GM19452 (cell line): ENCODE measurements around the gene SERINC5.
"Not testable (repeated sequence)": the region's sequence is repeated elsewhere in the genome, so short reads cannot be mapped to it uniquely, and the experiment has no call there.

Source experiments
- ATAC-seq: cut with Tn5 transposase; IDR thresholded peaks from one replicate; pipeline ENCODE4 v1.9.1; 2021; ENCODE audit not compliant: unreplicated experiment

SERINC5 gene

DNA sequence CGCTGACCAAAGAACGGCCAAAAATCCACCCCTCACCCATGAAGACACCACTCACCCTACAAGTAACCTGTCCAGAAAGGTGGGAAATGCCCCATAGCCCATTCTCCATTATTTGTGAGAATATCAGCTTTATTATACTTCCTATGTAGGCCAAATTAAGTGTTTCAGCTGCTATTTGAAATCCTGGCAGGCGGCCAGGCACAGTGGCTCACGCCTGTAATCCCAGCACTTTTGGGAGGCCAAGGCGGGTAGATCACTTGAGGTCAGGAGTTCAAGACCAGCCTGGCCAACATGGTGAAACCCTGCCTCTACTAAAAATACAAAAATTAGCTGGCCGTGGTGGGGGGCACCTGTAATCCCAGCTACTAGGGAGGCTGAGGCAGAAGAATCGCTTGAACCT is 54.1 kb downstream of the SERINC5 start:
- ATAC-seq: not testable (repeated sequence)

DNA sequence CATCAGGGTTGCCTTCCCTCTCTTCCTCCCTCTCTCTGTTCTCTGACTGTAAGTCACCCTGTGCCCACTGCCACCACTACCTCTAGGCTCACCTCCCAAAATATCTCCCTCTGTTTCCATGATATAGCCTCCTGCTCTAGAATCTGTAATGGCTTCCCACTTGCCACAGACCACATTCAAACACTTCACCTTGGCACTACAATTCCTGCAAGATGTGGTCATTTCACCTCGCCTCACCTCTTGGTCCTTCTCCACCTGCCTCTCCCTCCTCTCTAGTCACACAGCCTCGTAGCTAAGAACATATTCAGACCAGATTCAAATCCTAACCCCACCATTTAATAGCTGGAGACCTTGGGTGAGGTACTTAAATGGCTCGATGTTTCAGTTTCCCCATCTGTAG is 56.9 kb downstream of the SERINC5 start:
- ATAC-seq: no peak

DNA sequence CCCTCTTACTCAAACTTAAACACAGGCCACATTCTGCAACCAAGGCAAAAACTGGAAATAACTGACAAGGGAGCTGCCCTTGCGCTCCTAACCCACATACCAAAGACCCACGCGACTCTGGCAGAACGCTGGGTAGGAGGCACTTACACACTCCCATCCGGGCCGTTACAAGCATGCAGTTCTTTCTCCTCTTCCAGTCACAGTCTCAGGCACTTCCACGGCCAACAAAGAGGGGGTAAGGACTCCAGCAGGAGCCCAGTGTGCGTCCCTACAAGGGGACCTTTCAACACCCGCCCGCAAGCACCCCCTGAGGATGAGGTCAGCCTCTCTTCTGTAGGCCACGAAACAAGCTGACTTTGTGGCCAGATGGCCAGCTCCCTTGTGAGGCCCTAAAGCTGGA is 57.4 kb downstream of the SERINC5 start:
- no peak for ATAC-seq

DNA sequence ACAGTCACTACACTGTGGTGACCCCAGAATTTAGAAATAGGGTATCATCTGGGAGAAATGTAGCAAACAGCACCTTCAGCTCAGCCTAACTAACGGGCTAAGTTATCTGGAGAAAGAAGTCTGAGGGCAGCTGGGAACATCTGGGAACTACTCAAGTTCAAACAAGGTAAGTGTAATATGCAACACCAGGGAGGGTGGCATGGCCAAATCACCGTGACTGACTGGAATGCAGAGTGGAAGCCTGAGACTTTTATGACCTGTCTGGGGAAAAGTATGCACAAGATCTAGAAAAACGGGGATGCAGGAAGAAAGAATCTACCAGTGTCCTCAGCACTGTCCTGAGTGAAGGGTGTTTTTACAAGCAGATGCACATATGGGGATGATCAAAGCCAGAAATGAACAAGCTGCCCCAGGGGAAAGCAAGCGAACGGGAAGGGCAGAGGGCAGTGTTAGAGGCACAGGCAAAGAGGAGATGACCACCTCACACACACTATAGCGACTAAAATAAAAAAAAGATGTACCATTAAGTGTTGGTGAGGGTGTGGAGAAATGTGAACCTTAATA is 59.9 kb downstream of the SERINC5 start:
- ATAC-seq: no peak

DNA sequence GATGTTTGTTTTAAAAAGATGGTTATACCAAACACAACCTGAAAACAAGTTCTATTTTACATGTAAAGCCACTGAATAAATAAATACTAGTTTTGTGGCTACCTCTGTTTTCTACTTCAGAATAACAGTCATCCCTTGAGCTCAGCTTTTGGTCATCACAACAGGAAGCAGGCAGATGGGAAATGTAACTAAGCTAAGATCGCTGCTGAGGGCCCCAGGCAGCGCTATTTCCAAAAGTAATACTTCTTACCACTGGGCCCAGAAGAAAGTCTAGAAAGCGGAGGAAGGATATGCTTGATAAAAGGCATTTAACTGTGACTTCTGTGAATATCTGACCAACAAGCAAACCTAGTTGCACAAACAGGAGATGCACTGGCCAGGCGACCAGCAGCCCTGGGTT is 61.4 kb downstream of the SERINC5 start:
- no peak for ATAC-seq

DNA sequence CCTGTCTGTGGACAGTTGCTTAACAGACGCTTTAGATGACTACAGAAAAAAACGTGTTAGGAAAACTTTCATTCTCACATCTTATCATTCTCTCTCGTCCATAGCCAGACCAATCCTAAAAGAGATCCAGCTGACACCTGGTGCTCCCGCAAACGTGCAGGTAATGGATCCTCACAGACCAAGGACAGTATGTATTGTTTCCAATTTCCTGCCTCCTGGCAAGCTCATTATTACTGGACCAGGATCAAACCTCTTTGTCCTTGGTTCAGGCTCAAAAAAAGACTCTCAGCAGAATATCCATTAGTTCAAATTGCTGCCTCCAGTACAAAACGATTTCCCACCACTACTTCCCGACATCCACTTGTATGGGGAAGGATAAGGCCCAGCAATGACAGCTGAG is 62.4 kb downstream of the SERINC5 start:
- no peak for ATAC-seq

DNA sequence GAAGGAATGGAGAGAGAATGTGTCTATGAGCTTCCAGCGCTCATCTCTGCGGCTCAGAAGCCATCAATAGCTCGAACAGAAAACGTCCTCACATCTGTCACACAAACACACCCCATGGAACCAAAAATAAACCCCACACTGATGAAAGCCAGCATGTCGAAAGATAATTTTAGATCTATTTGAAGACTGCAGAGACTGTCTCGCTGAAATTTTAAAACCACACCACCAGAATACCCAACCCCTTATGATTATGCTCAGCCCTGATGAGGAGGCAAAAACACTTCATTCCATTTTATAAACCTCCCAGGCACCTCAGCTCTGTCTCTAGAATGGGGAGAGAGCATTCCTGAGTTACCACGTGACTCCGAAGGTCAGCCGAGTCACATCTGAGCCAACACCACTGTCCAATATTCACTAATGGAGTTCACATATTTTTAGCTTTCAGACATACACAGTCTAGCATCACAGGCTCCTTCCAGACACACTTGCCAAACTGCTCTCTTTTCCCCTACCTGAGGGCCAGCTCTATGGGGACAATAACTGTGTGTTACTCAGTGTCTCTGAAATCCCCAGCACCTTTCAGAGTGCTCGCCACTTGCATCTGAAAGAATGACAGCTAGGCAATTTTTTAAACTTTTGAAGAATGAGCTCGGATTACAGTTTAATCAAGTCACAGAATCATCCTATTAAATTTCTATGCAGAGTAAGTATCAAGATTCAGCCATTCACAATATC is 63.2 kb downstream of the SERINC5 start:
- no peak for ATAC-seq

DNA sequence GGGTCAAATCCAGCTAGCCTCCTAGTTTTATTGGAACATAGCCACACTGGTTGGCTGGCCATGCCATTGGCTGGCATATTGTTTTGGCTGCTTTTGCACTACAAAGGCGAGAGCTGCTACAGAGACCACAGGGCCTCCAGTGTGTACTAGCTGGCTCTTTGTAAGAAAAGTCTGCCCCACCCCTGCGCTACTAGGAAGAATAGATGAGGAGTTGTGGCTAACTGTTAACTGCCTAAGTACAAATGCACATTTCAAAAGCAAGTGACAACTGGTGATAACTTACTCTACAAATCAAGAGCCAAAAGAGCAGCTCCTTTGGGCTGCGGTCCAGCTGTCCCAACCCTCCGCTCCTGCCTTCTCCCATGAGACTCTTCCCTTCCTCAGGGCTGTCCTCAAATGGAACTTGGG is 63.9 kb downstream of the SERINC5 start:
- no peak for ATAC-seq

DNA sequence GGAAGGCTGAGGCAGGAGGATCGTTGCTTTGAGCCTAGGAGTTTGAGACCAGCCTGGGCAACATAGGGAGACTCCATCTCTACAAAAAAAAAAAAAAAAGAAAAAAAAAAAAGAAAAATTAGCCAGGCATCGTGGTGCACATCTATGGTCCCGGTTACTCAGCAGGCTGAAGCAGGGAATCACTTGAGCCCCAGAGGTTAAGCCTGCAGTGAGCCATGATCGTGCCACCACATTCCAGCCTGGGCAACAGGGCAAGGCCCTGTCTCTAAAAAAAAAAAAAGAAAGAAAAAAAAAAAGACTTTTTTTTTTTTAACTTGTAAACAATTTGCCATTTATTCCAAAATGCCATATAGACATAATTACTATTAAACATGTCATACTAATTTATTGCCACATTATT is 64.5 kb downstream of the SERINC5 start:
- no peak for ATAC-seq

DNA sequence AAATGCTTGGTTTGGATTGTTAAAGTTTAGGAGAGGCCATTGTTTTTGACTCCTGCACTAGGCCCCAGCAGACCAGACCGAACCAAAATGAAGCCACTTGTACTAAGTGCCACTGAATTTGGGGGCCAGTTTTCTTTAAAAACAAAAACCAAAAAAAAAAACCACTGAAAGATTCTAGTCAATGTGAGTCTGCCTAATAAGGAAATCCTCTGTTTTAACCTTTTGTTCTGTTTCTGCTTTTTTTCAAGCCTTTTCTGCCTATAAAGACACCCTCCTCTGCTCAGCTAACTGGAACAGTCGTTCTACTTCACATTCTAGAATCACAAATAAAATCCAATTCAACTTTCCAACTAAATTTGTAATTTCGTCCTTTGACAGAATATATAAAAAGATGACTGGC is 64.9 kb downstream of the SERINC5 start:
- no peak for ATAC-seq

DNA sequence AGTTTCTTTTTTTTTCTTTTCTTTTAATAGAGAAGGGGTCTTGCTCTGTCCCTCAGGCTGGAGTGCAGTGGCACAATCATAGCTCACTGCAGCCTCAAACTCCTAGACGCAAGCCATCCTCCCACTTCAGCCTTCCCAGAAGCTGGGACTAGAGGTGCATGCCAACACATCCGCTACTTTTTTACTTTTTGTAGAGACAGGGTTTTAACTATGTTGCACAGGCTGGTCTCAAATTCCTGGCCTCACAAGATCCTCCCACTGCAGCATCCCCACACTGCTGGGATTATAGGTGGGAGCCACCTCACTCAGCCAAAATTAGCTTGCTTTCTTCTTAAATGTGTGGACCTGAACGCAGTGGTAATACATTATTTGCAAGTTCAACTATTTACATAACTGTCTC is 66.1 kb downstream of the SERINC5 start:
- no peak for ATAC-seq

DNA sequence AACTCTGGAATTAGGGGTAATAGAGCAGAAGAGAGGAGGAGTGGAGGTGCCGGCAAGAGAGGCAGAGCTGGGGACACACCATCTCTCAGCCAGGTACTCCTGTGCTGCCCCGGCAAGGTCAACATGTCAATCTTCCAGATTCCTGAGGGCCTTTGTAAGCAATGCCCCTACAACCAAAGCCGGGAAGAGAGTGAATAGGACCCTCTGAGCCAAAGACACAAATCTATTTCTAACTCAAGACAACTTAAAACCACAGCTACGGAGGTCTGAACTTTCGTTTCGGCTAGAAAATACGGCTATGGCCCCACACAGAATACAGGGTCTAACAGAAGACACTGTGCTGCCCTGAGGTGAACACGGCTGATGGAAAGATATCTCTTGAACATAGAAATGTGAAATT is 66.6 kb downstream of the SERINC5 start:
- no peak for ATAC-seq

DNA sequence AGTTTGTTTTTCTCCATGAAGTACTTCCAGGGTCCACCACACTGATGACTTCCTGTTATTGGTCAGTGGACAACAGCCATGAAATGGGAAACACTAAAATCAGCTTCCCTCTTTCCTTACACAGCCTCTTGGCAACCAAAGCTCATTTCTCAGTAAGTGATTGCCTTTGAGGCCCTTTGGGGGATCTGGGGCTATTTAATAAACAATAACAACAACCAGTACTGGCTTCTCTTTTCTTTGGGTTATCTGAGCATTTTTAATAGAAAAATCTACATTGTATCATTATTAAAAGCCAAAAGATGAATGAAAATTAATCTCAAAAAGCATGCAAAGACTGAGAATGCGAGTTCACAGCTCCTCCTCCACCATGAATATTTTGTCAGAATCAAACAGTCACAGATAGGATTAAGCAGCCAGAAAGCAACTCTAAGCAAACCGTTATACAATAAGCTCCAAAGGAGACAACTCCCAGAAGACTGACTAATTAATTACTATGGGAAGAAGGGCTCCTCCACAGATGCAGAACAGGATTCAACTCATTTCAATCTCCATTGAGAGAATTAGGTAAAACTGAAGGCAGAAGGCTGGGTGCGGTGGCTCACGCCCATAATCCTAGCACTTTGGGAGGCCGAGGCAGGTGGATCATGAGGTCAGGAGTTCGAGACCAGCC is 68.3 kb downstream of the SERINC5 start:
- ATAC-seq: no peak

DNA sequence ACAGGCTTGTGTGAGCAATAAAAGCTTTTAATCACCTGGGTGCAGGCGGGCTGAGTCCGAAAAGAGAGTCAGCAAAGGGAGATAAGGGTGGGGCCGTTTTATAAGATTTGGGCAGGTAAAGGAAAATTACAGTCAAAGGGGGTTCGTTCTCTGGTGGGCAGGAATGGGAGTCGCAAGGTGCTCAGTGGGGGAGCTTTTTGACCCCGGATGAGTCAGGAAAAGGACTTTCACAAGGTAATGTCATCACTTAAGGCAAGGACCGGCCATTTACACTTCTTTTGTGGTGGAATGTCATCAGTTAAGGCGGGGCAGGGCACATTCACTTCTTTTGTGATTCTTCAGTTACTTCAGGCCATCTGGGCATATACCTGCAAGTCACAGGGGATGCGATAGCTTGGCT is 70.3 kb downstream of the SERINC5 start:
- ATAC-seq: not testable (repeated sequence)

DNA sequence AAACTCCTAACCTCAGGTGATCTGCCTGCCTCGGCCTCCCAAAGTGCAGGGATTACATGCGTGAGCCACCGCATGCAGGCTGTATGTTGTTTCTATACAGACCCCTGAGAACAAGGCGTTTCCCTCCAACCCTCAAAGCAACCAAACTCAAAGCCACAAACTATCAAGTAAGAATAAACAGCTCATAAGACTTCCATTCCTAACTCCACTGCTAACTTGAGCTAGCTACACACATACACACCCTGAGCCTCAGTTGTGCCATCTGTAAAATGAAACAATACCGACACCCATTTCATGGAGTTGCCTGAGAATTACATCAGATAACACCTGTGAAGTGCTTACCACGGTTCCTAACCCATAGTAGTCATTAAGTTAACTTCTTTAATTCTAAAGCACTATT is 70.8 kb downstream of the SERINC5 start:
- ATAC-seq: no peak

DNA sequence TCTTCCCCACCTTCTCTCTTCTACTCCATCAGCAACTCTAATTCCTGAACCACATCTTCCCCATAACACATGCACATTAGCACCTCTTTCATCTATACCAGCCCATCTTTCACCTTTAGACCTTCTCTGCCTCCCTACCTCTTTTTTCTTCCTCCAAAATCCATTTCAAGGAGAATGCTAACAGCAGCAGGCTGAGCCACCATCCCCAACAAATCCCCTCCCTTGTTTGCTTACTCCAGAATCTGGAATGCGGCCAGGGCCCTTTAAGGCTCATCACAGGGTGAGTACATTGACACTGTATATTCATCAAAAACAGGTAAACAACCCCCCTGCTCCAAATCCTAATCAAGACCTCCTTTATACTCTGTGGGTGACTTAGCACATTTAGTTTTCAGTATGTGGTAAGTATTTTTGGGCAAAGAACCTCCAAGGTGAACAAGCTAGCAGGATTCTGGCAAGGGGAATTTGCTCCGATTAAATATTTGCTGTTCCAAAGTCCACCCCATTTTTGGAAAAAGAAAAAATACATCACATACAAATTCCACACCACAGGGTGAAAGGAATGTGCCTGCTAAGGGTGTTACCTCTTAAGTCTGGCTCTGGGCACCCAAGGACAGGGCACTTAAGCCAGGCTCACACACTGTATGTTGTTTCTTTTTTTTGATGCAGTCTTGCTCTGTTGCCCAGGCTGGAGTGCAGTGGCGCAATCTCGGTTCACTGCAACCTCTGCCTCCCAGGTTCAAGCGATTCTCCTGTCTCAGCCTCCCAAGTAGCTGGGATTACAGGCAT is 71.4 kb downstream of the SERINC5 start:
- ATAC-seq: no peak

DNA sequence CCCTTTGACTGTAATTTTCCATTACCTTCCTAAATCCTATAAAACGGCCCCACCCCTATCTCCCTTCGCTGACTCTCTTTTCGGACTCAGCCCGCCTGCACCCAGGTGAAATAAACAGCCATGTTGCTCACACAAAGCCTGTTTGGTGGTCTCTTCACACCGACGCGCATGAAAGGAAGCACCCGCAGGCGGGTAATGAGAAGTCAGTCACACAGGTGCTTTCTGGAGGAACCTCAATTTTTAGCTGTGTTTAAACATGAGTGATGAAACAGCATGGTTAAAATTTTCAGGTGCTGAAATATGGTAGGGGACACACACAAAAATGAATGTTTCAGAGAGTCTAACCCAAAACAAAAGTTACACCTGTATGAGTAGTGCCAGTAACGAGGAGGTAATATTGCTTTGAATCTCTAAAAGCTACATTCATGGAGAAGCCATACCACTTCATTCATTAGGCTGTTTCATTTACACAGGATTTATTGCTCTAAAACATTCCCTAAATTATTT is 72.1 kb downstream of the SERINC5 start:
- ATAC-seq: not testable (repeated sequence)

DNA sequence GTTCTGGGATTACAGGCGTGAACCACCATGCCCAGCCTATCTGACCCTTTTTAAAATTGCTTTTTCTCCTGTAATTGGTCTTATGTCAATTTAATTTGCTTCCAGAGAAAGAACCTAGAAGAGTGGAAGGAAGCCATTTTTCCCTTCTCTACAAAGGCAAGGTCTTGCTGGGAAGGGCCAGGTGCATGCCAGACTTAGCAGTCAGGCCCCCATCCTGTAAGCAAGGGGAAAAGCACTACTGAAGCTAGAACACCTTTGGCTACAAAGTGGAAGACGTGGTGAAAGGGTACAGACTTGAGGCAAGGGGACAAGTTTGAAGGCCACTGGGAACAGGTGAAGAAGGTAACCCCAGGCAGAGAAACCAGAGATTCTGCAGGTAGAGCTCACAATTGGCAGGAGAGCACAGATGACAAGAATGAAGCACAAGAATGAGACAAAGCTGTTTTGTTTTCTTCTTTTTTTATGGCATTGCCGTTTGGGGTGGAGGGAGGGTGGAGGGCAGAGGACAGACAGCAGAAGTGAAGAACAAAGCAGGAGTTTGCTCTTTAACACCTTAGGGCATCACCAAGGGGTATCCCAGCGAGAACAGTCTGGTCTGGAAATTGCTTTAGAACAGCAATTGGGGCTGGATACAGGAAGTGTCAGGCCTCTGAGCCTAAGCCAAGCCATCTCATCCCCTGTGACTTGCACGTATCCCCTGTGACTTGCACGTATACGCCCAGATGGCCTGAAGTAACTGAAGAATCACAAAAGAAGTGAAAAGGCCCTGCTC is 72.9 kb downstream of the SERINC5 start:
- no peak for ATAC-seq

DNA sequence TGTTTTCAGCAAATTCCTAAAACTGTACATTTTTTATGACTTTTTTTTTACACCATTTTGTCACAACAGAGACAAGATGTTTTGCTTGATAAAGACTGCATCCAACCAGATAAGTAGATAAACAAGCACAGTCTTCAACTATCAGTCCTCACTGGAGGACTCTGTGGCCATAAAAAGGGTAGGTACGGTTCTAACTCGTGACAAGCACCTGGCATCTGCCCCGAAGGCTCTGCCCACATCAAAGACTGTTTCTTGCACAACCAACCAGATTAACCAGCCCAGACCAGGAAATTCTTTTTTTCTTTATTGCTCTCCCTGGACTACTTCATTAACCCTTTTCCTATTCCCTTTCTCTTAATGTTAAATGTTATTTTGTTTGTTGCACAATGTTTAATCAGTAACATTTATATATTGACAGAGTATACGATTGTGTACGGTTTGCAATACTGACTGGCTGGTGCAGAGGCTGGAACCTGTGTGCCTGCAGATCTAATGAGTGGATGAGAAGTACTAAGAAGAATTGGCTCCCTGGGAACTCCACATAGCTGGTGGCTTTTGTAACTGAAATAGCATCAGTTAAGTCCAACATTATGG is 74.1 kb downstream of the SERINC5 start:
- no peak for ATAC-seq

DNA sequence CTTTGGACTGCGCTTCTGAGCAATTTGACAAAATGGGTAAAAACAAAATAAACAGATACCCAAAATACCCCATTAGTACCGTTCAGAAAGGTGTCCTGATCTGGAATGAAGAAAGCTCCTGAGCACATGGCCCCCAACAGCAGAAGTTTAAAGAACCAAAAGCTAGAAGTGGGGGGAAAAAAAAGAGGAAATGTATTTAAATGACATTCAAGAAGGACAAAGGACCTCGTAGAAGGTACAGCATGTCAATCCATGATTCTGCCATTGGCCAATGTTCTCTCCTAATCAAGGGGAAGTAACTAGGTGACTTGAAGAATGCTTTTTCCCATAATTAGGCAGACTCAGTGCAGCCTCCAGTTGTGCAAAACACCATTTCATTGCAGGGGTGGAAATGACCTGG is 78.6 kb downstream of the SERINC5 start:
- ATAC-seq: no peak
